Spleen (tissue), 11 donors: ENCODE results near the gene INPP4A. TPM values are rescaled to one million over a fixed set of nuclear protein-coding genes. Genes with fewer than 3 reads are reported as not detected.
A peak's percentile ranks its signal among the peaks of the same experiment; 100 is the strongest.

Experiments
- DNase-seq: peaks from one replicate; pipeline ENCODE4 v3.0.0-alpha.2; 2020
- H3K27ac ChIP-seq, 8 donors: fragments of 200-600 bp; sonication (generic) in 7 of 8; 1 replicate in 4 of 8; 2 replicates in 4 of 8; pipeline versions ENCODE4 v1.5.0 to v1.8.0; 2016 to 2021; ENCODE audit warnings: inconsistent platforms in 4 of 8, mild to moderate bottlenecking in 4 of 8, moderate library complexity in 1 of 8
- H3K27me3 ChIP-seq, 7 donors: fragments of 200-600 bp; sonication (generic) in 6 of 7; replicated peaks in 1 of 7; 1 replicate in 4 of 7; 2 replicates in 3 of 7; pipeline versions ENCODE4 v1.5.0 to v1.8.0; 2016 to 2021; ENCODE audit warnings: inconsistent platforms in 3 of 7, mild to moderate bottlenecking in 1 of 7
- H3K36me3 ChIP-seq, 6 donors: fragments of 200-600 bp; sonication (generic) in 5 of 6; 1 replicate in 4 of 6; 2 replicates in 2 of 6; pipeline versions ENCODE4 v1.5.0 to v1.8.0; 2016 to 2021; ENCODE audit warnings: inconsistent platforms in 2 of 6
- H3K4me1 ChIP-seq, 6 donors: fragments of 200-600 bp; sonication (generic) in 5 of 6; 1 replicate in 3 of 6; 2 replicates in 3 of 6; pipeline versions ENCODE4 v1.5.0 to v1.8.0; 2016 to 2021; ENCODE audit warnings: inconsistent platforms in 3 of 6
- H3K4me3 ChIP-seq, 8 donors: fragments of 200-600 bp; sonication (generic) in 7 of 8; 1 replicate in 4 of 8; 2 replicates in 4 of 8; pipeline versions ENCODE4 v1.5.0 to v1.8.0; 2016 to 2021; ENCODE audit warnings: inconsistent platforms in 4 of 8, mild to moderate bottlenecking in 4 of 8, moderate library complexity in 2 of 8
- H3K9me3 ChIP-seq, 8 donors: fragments of 200-600 bp; sonication (generic) in 7 of 8; 1 replicate in 4 of 8; 2 replicates in 4 of 8; pipeline versions ENCODE4 v1.5.0 to v1.8.0; 2016 to 2021; ENCODE audit warnings: inconsistent platforms in 4 of 8
- POLR2A ChIP-seq, 3 donors: fragments of 450-650 bp; IDR thresholded peaks; one replicate each; pipeline ENCODE4 v1.5.1; 2017; ENCODE audit warnings: antibody characterized with exemption in 3 of 3, mild to moderate bottlenecking in 1 of 3
- POLR2AphosphoS5 ChIP-seq, 3 donors: sonication (generic); formaldehyde crosslinking; IDR thresholded peaks; one replicate each; pipeline ENCODE4 v1.5.1; 2017; ENCODE audit warnings: antibody characterized with exemption in 3 of 3
- WGBS, 5 donors: extraction: QIAGEN DNeasy Blood & Tissue Kit in 3 of 5; methylation state at CpG; one replicate each; pipeline versions ENCODE4 v1.1.5 to v1.1.7; 2013 to 2018; 5-methylcytosine and 5-hydroxymethylcytosine counted together
- intact Hi-C: fragments of 100-400 bp; cut with DNase I; formaldehyde crosslinking; loops from one replicate; pipeline ENCODE4 v1.15.0; 2023; ENCODE audit warnings: low total_unique reads
- polyA plus RNA-seq, 3 donors: library from polyadenylated mRNA; stranded (reverse); fragments of 200-250 nt; gene quantifications; one replicate each; pipeline ENCODE4 v1.2.1, GENCODE V29; 2013
- total RNA-seq, 7 donors: library from RNA; depleted of rRNA in 3 of 7; stranded (reverse); fragments of >200 nt in 3 of 7; fragmentation: NEBNext Ultra II Directional in 4 of 7; extraction: Animal tissue kit (Norgen Biotek cat#: 25700) in 4 of 7; gene quantifications; one replicate each; pipeline versions ENCODE4 v1.1.0 to v1.2.1, GENCODE V29; 2016 to 2021
- TF ChIP-seq, protein P1 (sequence below), 11 experiments: fragments of 200-600 bp in 7 of 11; fragments of 450-650 bp in 4 of 11; sonication (generic) in 4 of 11; IDR thresholded peaks in 8 of 11; conservative IDR thresholded peaks in 3 of 11; 1 replicate in 7 of 11; 2 replicates in 4 of 11; pipeline versions ENCODE4 v1.4.0 to v1.8.0; 2016 to 2021; ENCODE audit warnings: antibody characterized with exemption in 11 of 11, inconsistent platforms in 4 of 11, mild to moderate bottlenecking in 1 of 11
- donor health status: healthy with polysubstance abuse.
- donor health status: DM: no; HTN: no; CAD: no; lungs with moderate emphysema.
- donor health status: DM: no; HTN: no; CAD: no.
- donor health status: Bipolar disorder and iron deficiency.
- donor health status: healthy.
- donor health status: DM: no; HTN: no; CAD: no.
- donor health status: DM: yes; HTN: yes; CAD: no.

Gene INPP4A
- total and polyA plus RNA-seq, 10 donors, result 6.4 to 102 (median 69.2) TPM

- WGBS, 5 donors, result 86 to 90% (median 89%) methylated on average over 5 of the region's 5 CpGs
- intact Hi-C loops, result no loop called here
- DNase-seq, result no peak
- Histone ChIP-seq H3K27ac (peak overlapping the region in 2 of 8 donors; percentile 60 to 71), H3K4me3 (no peak overlapping the region), H3K9me3 (no peaks in the 10 kb centered on the region), H3K27me3 (no peaks in the 10 kb centered on the region), H3K36me3 (peaks cover 0 to 22% (median 0%) of the 10 kb centered on the region in 6 donors), H3K4me1 (peaks cover 16 to 100% (median 83%) of the 10 kb centered on the region in 6 donors)
- TF ChIP-seq POLR2A (IDR thresholded peaks at IDR 0.05), result no peak
- TF ChIP-seq, protein P1, sequence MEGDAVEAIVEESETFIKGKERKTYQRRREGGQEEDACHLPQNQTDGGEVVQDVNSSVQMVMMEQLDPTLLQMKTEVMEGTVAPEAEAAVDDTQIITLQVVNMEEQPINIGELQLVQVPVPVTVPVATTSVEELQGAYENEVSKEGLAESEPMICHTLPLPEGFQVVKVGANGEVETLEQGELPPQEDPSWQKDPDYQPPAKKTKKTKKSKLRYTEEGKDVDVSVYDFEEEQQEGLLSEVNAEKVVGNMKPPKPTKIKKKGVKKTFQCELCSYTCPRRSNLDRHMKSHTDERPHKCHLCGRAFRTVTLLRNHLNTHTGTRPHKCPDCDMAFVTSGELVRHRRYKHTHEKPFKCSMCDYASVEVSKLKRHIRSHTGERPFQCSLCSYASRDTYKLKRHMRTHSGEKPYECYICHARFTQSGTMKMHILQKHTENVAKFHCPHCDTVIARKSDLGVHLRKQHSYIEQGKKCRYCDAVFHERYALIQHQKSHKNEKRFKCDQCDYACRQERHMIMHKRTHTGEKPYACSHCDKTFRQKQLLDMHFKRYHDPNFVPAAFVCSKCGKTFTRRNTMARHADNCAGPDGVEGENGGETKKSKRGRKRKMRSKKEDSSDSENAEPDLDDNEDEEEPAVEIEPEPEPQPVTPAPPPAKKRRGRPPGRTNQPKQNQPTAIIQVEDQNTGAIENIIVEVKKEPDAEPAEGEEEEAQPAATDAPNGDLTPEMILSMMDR (IDR thresholded peaks at IDR 0.05 in 8 of 11, conservative IDR thresholded peaks at IDR 0.05 in 3 of 11), result no peak
- TF ChIP-seq POLR2AphosphoS5 (IDR thresholded peaks at IDR 0.05), result no peak
These were observed 30.4 kb downstream of the INPP4A start for GRCh38 chr2:98474979-98475632.

GRCh38 chr2:98476192-98476868 lies 31.7 kb downstream of the INPP4A start:
- TF ChIP-seq POLR2A (IDR thresholded peaks at IDR 0.05) (no peak), POLR2AphosphoS5 (IDR thresholded peaks at IDR 0.05) (no peak)
- TF ChIP-seq, protein P1 (IDR thresholded peaks at IDR 0.05 in 8 of 11, conservative IDR thresholded peaks at IDR 0.05 in 3 of 11), result no peak
- 73 to 88% (median 85%) methylated on average over 8 to 9 of the region's 9 CpGs for WGBS, 5 donors
- Histone ChIP-seq H3K4me3 (no peak overlapping the region), H3K36me3 (peaks cover 0 to 27% (median 0%) of the 10 kb centered on the region in 6 donors), H3K9me3 (no peaks in the 10 kb centered on the region), H3K27me3 (no peaks in the 10 kb centered on the region), H3K27ac (no peak overlapping the region), H3K4me1 (peaks cover 21 to 100% (median 83%) of the 10 kb centered on the region in 6 donors)
- peak; percentile 48 for DNase-seq
- intact Hi-C loops, result no loop called here

DNA sequence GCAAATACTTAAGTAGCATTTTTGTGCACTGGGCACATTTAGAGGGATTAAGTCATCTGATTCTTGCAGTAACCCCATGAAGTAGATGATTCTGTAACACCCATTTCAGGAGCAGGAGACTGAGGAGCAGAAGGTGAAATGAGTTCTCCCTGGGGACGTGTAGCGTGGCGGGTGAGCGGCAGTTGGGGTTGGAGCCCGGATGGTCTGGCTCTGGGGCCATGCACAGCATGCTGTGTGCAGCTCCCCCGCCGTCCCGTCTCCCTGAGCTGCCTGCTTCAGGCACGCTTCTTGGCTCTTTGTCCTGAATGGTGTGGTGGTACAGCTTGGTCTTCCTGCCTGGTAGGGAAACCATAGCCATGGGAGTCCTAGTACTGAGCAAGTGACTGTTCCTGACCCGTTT lies 32.4 kb downstream of the INPP4A start:
- peak; percentile 67 for DNase-seq
- TF ChIP-seq POLR2AphosphoS5 (IDR thresholded peaks at IDR 0.05), result peak in 1 of 3 donors; percentile 14
- TF ChIP-seq, protein P1 (IDR thresholded peaks at IDR 0.05 in 8 of 11, conservative IDR thresholded peaks at IDR 0.05 in 3 of 11), result no peak
- peak overlapping the region in 1 of 8 donors; percentile 71 for H3K27ac ChIP-seq
- H3K36me3 ChIP-seq, result peaks cover 0 to 23% (median 0%) of the 10 kb centered on the region in 6 donors
- H3K9me3 ChIP-seq, result no peaks in the 10 kb centered on the region
- H3K4me1 ChIP-seq, result peaks cover 21 to 100% (median 80%) of the 10 kb centered on the region in 6 donors
- 77 to 97% (median 90%) methylated on average over 10 of the region's 10 CpGs for WGBS, 5 donors
- no peaks in the 10 kb centered on the region for H3K27me3 ChIP-seq
- H3K4me3 ChIP-seq, result no peak overlapping the region
- intact Hi-C loops, result no loop called here

DNA sequence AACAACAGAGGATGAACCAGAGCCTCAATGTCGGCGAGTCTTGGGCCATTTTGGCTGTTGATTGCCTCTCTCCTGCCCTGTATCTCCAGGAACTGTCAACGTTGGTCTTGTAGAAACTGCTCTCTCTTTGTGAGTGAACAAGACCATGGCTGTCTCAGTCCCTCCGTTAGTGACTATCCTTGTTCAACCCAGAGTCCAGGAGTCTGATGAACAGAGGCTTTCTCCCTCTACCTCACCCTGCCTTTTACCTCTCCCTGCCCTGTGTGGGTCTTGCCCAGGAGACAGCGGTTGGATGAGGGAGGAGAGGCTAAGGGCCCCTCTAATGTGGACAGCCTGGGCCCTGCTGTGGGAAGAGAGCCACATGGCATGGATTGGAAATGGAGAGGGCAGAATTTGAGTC lies 32.8 kb downstream of the INPP4A start:
- Histone ChIP-seq H3K27ac (peak overlapping the region in 2 of 8 donors; percentile 55 to 71), H3K36me3 (peaks cover 0 to 21% (median 0%) of the 10 kb centered on the region in 6 donors), H3K27me3 (no peaks in the 10 kb centered on the region), H3K4me1 (peaks cover 25 to 100% (median 79%) of the 10 kb centered on the region in 6 donors), H3K4me3 (no peak overlapping the region), H3K9me3 (no peaks in the 10 kb centered on the region)
- WGBS, 5 donors, result 92 to 100% (median 95%) methylated on average over 4 to 5 of the region's 5 CpGs
- intact Hi-C loops, result no loop called here
- peak; percentile 23 for DNase-seq
- TF ChIP-seq POLR2A (IDR thresholded peaks at IDR 0.05), result no peak
- TF ChIP-seq, protein P1 (IDR thresholded peaks at IDR 0.05 in 8 of 11, conservative IDR thresholded peaks at IDR 0.05 in 3 of 11), result no peak
- no peak for TF ChIP-seq POLR2AphosphoS5 (IDR thresholded peaks at IDR 0.05)
